Activated CD8-positive, alpha-beta T cell treated with anti-CD3 and anti-CD28 coated beads, Interleukin-2, amount 10 ng/mL, durations not matched to agents 7 days and 5 days (primary cell): Measurements from ENCODE around the gene CBLC. TPM values are rescaled to one million over a fixed set of nuclear protein-coding genes. Genes with fewer than 3 reads are reported as not detected.
A peak's percentile ranks its signal among the peaks of the same experiment; 100 is the strongest.

Source experiments
- ATAC-seq: fragments of 150-1000 bp; cut with Tn5 transposase; one replicate; pipeline ENCODE4 v1.10.0; 2021; ENCODE audit warnings: moderate library complexity
- CTCF ChIA-PET: fragments of 350-600 bp; sonication (Branson Sonifier 250); formaldehyde crosslinking; loops from one replicate; lab custom pipeline; 2021; ENCODE audit warnings: antibody characterized with exemption; lab: Charles Lee
- POLR2A ChIA-PET: fragments of 350-600 bp; sonication (Branson Sonifier 250); formaldehyde crosslinking; loops from one replicate; lab custom pipeline; 2021; ENCODE audit warnings: antibody characterized with exemption; lab: Charles Lee
- DNase-seq: peaks from one replicate; pipeline ENCODE4 v3.0.0-alpha.2; 2020
- H3K27ac Mint-ChIP-seq: one replicate; pipeline ENCODE4 v1.8.0; 2021; ENCODE audit warnings: mild to moderate bottlenecking, mixed read lengths
- H3K27me3 Mint-ChIP-seq: one replicate; pipeline ENCODE4 v1.8.0; 2021; ENCODE audit warnings: low read depth, mixed read lengths
- H3K36me3 Mint-ChIP-seq: one replicate; pipeline ENCODE4 v1.8.0; 2021; ENCODE audit warnings: low read depth, mixed read lengths
- H3K4me1 Mint-ChIP-seq: one replicate; pipeline ENCODE4 v1.8.0; 2021; ENCODE audit warnings: low read depth, mixed read lengths
- H3K4me3 Mint-ChIP-seq: one replicate; pipeline ENCODE4 v1.8.0; 2021; ENCODE audit warnings: mild to moderate bottlenecking, mixed read lengths
- H3K9me3 Mint-ChIP-seq: one replicate; pipeline ENCODE4 v1.8.0; 2022; ENCODE audit warnings: mixed read lengths; ENCODE audit not compliant: insufficient read depth
- total RNA-seq, 2 experiments: library from RNA; stranded (reverse); gene quantifications; one replicate each; pipeline ENCODE4 v1.2.3, GENCODE V29; 2021

CBLC gene
- total RNA-seq, 2 experiments from 2014 or later = not detected

DNA sequence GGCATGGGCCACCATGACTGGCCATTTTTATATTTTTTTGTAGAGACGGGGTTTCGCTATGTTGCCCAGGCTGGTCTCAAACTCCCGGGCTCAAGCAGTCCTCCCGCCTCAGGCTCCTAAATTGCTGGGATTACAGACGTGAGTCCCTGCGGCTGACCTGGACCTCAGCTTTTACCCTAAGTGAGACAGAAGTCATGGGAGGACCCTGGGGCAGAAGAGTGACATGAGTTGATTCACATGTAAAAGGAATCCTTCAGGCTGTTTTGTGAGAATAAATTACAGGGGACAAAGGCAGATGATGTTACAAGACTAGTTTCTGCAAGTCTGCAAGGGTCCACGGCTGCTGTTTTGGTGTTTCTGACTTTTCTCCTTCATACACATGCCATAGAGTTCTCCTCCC lies 28.6 kb downstream of the CBLC start:
- CTCF ChIA-PET = interaction anchor here (0.9 to 1.5 kb wide), 2 partner anchors 23 to 40 kb away, joined by 3 to 5 read pairs; partner anchors contain the start of gene NECTIN2

GRCh38 chr19:44807162-44807561 lies 29.5 kb downstream of the CBLC start:
- Mint-ChIP-seq H3K27ac (no peak overlapping the region), H3K36me3 (no peaks in the 10 kb centered on the region), H3K4me1 (peaks cover 1% of the 10 kb centered on the region), H3K27me3 (peaks cover 4% of the 10 kb centered on the region), H3K9me3 (no peaks in the 10 kb centered on the region), H3K4me3 (no peak overlapping the region)
- ChIA-PET POLR2A (no interaction called here), CTCF (interaction anchor here (0.9 to 1.5 kb wide), 2 partner anchors 24 to 39 kb away, joined by 3 to 5 read pairs; partner anchors contain the start of gene NECTIN2)
- DNase-seq = no peak
- ATAC-seq = no peak

More for the DNA sequence above, 28.6 kb downstream of the CBLC start:
- peaks cover 4% of the 10 kb centered on the region for H3K27me3 Mint-ChIP-seq
- no peak overlapping the region for H3K4me3 Mint-ChIP-seq
- ATAC-seq = no peak
- no peak for DNase-seq
- H3K27ac Mint-ChIP-seq = no peak overlapping the region
- H3K4me1 Mint-ChIP-seq = peaks cover 1% of the 10 kb centered on the region
- no peaks in the 10 kb centered on the region for H3K9me3 Mint-ChIP-seq
- H3K36me3 Mint-ChIP-seq = no peaks in the 10 kb centered on the region
- POLR2A ChIA-PET = no interaction called here

GRCh38 chr19:44807652-44808462 lies 30.2 kb downstream of the CBLC start:
- Mint-ChIP-seq H3K27me3 (peaks cover 4% of the 10 kb centered on the region), H3K36me3 (no peaks in the 10 kb centered on the region), H3K9me3 (no peaks in the 10 kb centered on the region), H3K27ac (no peak overlapping the region), H3K4me1 (peaks cover 1% of the 10 kb centered on the region), H3K4me3 (no peak overlapping the region)
- ChIA-PET POLR2A (no interaction called here), CTCF (interaction anchor here (1.5 kb wide), 1 partner anchor 24 kb away, joined by 5 read pairs; no protein-coding TSS in a partner anchor)
- no peak for DNase-seq
- no peak for ATAC-seq

- Mint-ChIP-seq H3K9me3 (no peaks in the 10 kb centered on the region), H3K36me3 (no peaks in the 10 kb centered on the region), H3K27me3 (peaks cover 4% of the 10 kb centered on the region), H3K4me3 (no peak within 1 kb of the TSS), H3K27ac (no peak within 1 kb of the TSS), H3K4me1 (peaks cover 1% of the 10 kb centered on the region)
- ChIA-PET CTCF (interaction anchor here (0.9 to 1.3 kb wide), 2 partner anchors 25 to 37 kb away, joined by 3 read pairs; partner anchors contain the start of gene NECTIN2), POLR2A (no interaction called here)
- no peak for DNase-seq
- ATAC-seq = peak; percentile 55
Measured at GRCh38 chr19:44808463-44809371, 31.0 kb downstream of the CBLC start, which contains the start of gene BCAM. Gene BCAM, plus strand, starts transcription at chr19:44809103. Its CDS starts 22 bp downstream, at chr19:44809125.

- Mint-ChIP-seq H3K36me3 (no peaks in the 10 kb centered on the region), H3K4me1 (peaks cover 1% of the 10 kb centered on the region), H3K27me3 (peaks cover 4% of the 10 kb centered on the region), H3K27ac (no peak overlapping the region), H3K4me3 (no peak overlapping the region), H3K9me3 (no peaks in the 10 kb centered on the region)
- DNase-seq = no peak
- CTCF ChIA-PET = interaction anchor here (1.3 kb wide), 1 partner anchor 26 kb away, joined by 3 read pairs; no protein-coding TSS in a partner anchor
- POLR2A ChIA-PET = no interaction called here
- no peak for ATAC-seq
Measured at GRCh38 chr19:44809577-44810233, 32.0 kb downstream of the CBLC start.

GRCh38 chr19:44810234-44811121 lies 32.8 kb downstream of the CBLC start:
- DNase-seq (no peak), ATAC-seq (no peak)
- Mint-ChIP-seq H3K4me3 (no peak overlapping the region), H3K4me1 (peaks cover 1% of the 10 kb centered on the region), H3K36me3 (no peaks in the 10 kb centered on the region), H3K27ac (no peak overlapping the region), H3K27me3 (peaks cover 4% of the 10 kb centered on the region), H3K9me3 (no peaks in the 10 kb centered on the region)
- ChIA-PET POLR2A (no interaction called here), CTCF (no interaction called here)

- no peak for ATAC-seq
- Mint-ChIP-seq H3K9me3 (no peaks in the 10 kb centered on the region), H3K4me1 (peaks cover 1% of the 10 kb centered on the region), H3K27ac (no peak overlapping the region), H3K27me3 (peaks cover 4% of the 10 kb centered on the region), H3K4me3 (no peak overlapping the region), H3K36me3 (no peaks in the 10 kb centered on the region)
- POLR2A ChIA-PET = no interaction called here
- CTCF ChIA-PET = no interaction called here
- DNase-seq = no peak
Measured at GRCh38 chr19:44811122-44811419, 33.4 kb downstream of the CBLC start.

- POLR2A ChIA-PET = no interaction called here
- no peaks in the 10 kb centered on the region for H3K36me3 Mint-ChIP-seq
- H3K27me3 Mint-ChIP-seq = peaks cover 4% of the 10 kb centered on the region
- no peak overlapping the region for H3K27ac Mint-ChIP-seq
- DNase-seq (no peak), ATAC-seq (no peak)
- H3K4me3 Mint-ChIP-seq = no peak overlapping the region
- peaks cover 1% of the 10 kb centered on the region for H3K4me1 Mint-ChIP-seq
- CTCF ChIA-PET = no interaction called here
- no peaks in the 10 kb centered on the region for H3K9me3 Mint-ChIP-seq
Measured at GRCh38 chr19:44812142-44812718, 34.5 kb downstream of the CBLC start.

DNA sequence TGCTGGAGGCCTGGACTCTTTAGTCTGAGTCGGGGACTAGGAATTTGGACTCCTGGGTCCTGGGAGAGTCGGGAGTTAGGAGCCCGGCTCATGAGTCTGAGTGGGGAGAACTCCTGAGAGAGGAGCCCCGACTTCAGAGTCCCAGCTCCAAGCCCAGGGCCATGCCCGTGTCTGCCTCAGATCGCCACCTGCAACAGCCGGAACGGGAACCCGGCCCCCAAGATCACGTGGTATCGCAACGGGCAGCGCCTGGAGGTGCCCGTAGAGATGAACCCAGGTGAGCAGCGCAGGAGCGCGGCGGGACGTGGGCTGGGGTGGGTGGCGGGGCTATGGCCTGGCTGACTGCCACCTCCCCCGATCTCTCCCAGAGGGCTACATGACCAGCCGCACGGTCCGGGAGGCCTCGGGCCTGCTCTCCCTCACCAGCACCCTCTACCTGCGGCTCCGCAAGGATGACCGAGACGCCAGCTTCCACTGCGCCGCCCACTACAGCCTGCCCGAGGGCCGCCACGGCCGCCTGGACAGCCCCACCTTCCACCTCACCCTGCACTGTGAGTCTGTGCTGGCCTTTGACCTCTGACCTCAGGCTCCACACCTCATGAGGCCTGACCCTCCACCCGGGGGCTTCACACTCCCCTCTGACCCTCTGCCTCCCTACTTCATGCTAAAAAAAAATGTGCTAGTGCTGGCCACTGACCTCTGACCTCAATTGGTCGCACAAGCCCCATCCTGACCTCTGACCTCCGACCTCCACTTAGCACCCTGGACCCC lies 35.6 kb downstream of the CBLC start:
- Mint-ChIP-seq H3K27ac (no peak overlapping the region), H3K9me3 (no peaks in the 10 kb centered on the region), H3K4me1 (peaks cover 1% of the 10 kb centered on the region), H3K4me3 (no peak overlapping the region), H3K36me3 (no peaks in the 10 kb centered on the region), H3K27me3 (peaks cover 4% of the 10 kb centered on the region)
- DNase-seq = no peak
- no peak for ATAC-seq
- ChIA-PET POLR2A (no interaction called here), CTCF (no interaction called here)

- POLR2A ChIA-PET = no interaction called here
- ATAC-seq = no peak
- Mint-ChIP-seq H3K36me3 (no peaks in the 10 kb centered on the region), H3K4me3 (no peak overlapping the region), H3K27me3 (peaks cover 2% of the 10 kb centered on the region), H3K27ac (no peak overlapping the region), H3K4me1 (peaks cover 1% of the 10 kb centered on the region), H3K9me3 (no peaks in the 10 kb centered on the region)
- CTCF ChIA-PET = no interaction called here
- no peak for DNase-seq
Measured at GRCh38 chr19:44813841-44814470, 36.3 kb downstream of the CBLC start.
